ENCODE measurements around the gene MRPL20. TPM values are rescaled to one million over a fixed set of nuclear protein-coding genes. Genes with fewer than 3 reads are reported as not detected.

Gene MRPL20
- total and polyA plus RNA-seq, 9 of the 15 experiments (the other 6 are each of a cell fraction or from before 2014, with no cell fraction given) = 180 to 671 (median 229) TPM

- no peak overlapping the region for H3K27ac ChIP-seq (ENCODE audit: extremely low read depth, low read depth, low read length)
- H3K36me3 ChIP-seq (ENCODE audit: control insufficient read depth, insufficient read depth, low read length) = peaks cover 69% of the 10 kb centered on the region
- H3K4me3 ChIP-seq = no peak overlapping the region
- no peak overlapping the region for H2AFZ ChIP-seq (ENCODE audit: low read depth, low read length)
- peaks cover 14% of the 10 kb centered on the region for H4K20me1 ChIP-seq (replicated peaks; ENCODE audit: control insufficient read depth, insufficient read depth, low read length)
- FAIRE-seq (no peak), ATAC-seq (no peak), DNase-seq (ENCODE audit: extremely low read depth in 1 of 4, low spot score in 3 of 4) (no peak)
- no peaks in the 10 kb centered on the region for H3K27me3 ChIP-seq (ENCODE audit: control insufficient read depth in 2 of 2, insufficient read depth in 2 of 2, low read length in 2 of 2)
- peaks cover 84% of the 10 kb centered on the region for H3K79me2 ChIP-seq (ENCODE audit: control insufficient read depth, insufficient read depth, low read length)
- no TSS peak for BruUV-seq (replicated peaks)
- no peak overlapping the region for H3K4me2 ChIP-seq (ENCODE audit: insufficient read depth, low read length)
- intact Hi-C loops (cut with micrococcal nuclease) (no loop called here), in situ Hi-C loops (cut with MboI) (no loop called here)
- H3K9me3 ChIP-seq (replicated peaks; ENCODE audit: control insufficient read depth, insufficient read depth, low read depth, low read length) = no peaks in the 10 kb centered on the region; the same call in 1 of the 2 replicates
- peaks cover 8% of the 10 kb centered on the region for H3K9me1 ChIP-seq (ENCODE audit: control insufficient read depth, insufficient read depth, low read length)
- POLR2A ChIA-PET = interaction anchor here (1.4 kb wide), 1 partner anchor 12 kb away, joined by 3 read pairs; no protein-coding TSS in a partner anchor
- H3K4me1 ChIP-seq (replicated peaks in 1 of 2; ENCODE audit: control insufficient read depth in 2 of 2, insufficient read depth in 2 of 2, low read length in 2 of 2) = peaks cover 23 to 68% of the 10 kb centered on the region in 2 experiments
- no peak overlapping the region for H3K9ac ChIP-seq (ENCODE audit: insufficient read depth in 1 of 2, low read depth in 2 of 2, low read length in 2 of 2)
- 92% methylated on average over 7 of the region's 7 CpGs for WGBS (ENCODE audit: insufficient coverage, low coverage, missing lambda C conversion rate)
- CTCF ChIA-PET (ENCODE audit: low intra/inter-chr PET ratio) = no interaction called here
- TF ChIP-seq ZNF316 (IDR thresholded peaks at IDR 0.05) (peak; percentile 78), ZNF217 (CRISPR knock-in tag; IDR thresholded peaks at IDR 0.05) (no peak), ZBTB8A (IDR thresholded peaks at IDR 0.05; ENCODE audit: partially characterized antibody) (no peak), TSHZ1 (CRISPR knock-in tag; IDR thresholded peaks at IDR 0.05) (no peak), TAF7 (tag; IDR thresholded peaks at IDR 0.05) (no peak), NFRKB (IDR thresholded peaks at IDR 0.05; ENCODE audit: low read depth) (no peak), RBM22 (IDR thresholded peaks at IDR 0.05; ENCODE audit: low read depth, low read length, poor library complexity, severe bottlenecking) (no peak), RUNX1 (IDR thresholded peaks at IDR 0.05; ENCODE audit: low read depth) (no peak), COPS2 (conservative IDR thresholded peaks at IDR 0.05) (no peak), PRDM10 (IDR thresholded peaks at IDR 0.05; ENCODE audit: partially characterized antibody) (no peak), DMBX1 (CRISPR knock-in tag; IDR thresholded peaks at IDR 0.05; ENCODE audit: borderline replicate concordance) (no peak), POLR3A (IDR thresholded peaks at IDR 0.05; ENCODE audit: borderline replicate concordance, extremely low read depth, insufficient read depth, insufficient read length) (no peak), E4F1 (CRISPR knock-in tag; IDR thresholded peaks at IDR 0.05; ENCODE audit: borderline replicate concordance) (no peak)
Observed at GRCh38 chr1:1403653-1404052, 3.4 kb downstream of the MRPL20 start.
